GM18505 (cell line): ENCODE data around the gene SLC2A4.
"Not testable (repeated sequence)": the region's sequence is repeated elsewhere in the genome, so short reads cannot be mapped to it uniquely, and the experiment has no call there.

Experiments
- ATAC-seq: cut with Tn5 transposase; IDR thresholded peaks from one replicate; pipeline ENCODE4 v1.9.1; 2021; ENCODE audit not compliant: unreplicated experiment
- POLR2A ChIP-seq: IDR thresholded peaks from 4 replicates; pipeline ENCODE4 v1.6.1; 2011; ENCODE audit warnings: borderline replicate concordance; ENCODE audit not compliant: insufficient read depth, insufficient read length; ENCODE audit errors: extremely low read depth

The SLC2A4 gene

DNA sequence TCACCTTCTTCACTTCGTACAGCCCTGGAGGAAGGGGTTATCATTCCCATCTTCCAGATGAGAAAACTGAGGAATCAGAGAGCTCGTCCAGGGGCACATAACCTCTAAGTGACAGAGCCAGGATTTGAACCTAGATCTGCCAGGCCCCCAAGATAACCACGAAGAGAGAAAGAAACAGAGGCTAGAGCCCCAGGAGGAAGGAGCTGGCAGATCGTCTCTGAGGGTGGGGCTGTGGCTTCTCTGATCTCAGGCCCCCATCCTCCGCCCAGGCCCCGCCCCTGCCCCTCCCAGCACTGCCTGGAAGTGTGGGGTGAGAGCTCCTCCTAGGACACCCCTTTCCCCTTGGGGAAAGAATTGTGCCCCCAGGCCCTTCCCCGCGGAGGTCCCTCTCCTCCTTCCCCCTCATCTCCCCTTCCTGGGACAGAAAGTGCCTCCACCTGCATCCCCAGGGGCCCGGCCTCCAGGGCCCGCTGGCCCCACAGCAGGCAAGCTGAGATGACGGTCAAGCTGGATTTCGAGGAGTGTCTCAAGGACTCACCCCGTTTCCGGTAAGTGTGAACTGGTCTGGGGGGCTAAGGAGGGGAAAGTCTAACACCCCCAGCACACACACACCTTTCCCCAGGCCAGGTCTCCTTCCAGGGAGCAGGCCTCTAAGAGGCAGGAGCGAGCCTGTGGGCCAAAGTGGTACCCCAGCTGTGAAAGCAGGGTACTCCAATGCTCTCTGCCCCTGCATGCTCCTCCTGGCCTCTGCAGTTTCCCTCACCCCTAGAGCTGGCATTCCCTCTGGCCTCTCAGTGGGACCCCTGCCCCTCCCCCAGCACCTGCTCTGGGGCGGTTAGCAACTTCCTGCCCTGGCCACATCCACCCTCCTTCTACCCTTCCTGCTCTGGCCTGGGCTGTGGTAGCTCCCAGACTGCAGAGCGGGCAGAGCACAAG lies 55.0 kb downstream of the SLC2A4 start, which contains the start of gene ACAP1:
Gene ACAP1, plus strand, starts transcription at position 290 of the 936 bp plus-strand sequence. Its CDS starts 206 bp downstream, at position 496.
- TF ChIP-seq POLR2A: peak; percentile 63
- peak; percentile 59 for ATAC-seq

DNA sequence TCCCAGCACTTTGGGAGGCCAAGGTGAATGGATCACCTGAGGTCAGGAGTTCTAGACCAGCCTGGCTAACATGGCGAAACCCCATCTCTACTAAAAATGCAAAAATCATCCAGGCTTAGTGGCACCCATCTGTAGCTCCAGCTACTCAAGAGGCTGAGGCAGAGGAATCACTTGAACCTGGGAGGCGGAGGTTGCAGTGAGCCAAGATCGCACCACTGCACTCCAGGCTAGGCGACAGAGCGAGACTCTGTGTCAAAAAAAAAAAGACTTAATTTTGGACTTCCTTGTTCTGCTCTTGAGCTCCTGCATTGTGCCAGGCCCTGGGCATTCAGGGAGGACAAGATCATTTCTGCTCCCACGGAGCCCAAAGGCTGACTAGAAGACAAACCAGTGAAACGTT lies 56.1 kb downstream of the SLC2A4 start:
- not testable (repeated sequence) for ATAC-seq
